HG03460 (cell line): ENCODE measurements around the gene WDR48.

ENCODE experiments used
- ATAC-seq: cut with Tn5 transposase; IDR thresholded peaks from one replicate; pipeline ENCODE4 v1.9.1; 2021; ENCODE audit not compliant: unreplicated experiment

WDR48 gene

GRCh38 chr3:39062180-39062579, 10.4 kb downstream of the WDR48 start:
- ATAC-seq: no peak

DNA sequence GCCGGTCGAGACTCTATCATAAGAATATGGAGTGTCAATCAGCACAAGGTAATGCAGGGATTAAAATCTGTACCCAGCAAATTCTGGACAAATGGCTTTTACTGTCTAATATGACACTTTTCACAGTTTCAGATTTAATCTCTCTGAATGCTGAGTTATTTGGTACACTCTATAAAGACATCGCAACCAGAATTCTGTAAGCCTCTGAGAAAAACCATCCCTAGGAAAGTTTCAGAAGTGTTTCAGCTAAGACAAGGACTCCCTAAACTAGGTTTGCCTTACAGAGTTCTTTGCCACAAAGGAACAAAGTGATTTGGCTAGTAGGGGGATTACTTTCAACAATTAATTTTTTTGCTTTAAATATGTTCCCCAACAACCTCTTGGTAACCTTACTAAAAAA, 11.3 kb downstream of the WDR48 start:
- no peak for ATAC-seq

DNA sequence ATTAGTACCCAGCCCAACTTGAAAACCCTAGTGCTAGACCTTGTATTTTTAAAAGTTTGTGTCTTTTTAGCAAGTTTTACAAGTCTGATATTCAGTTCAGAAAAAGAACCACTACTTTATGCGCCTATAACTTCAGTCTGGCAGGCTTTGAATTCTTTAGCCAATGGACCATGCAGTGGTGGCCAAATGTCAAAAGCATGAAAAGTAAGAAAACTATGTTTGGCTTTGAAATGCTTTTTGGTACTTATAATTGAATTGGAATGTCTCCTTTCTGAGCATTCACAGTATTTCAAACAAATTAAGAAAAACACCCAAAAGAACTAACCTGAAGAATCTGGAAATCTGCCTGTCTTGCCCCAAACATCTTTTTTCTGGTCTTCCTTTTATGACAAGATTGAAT, 12.8 kb downstream of the WDR48 start:
- no peak for ATAC-seq

DNA sequence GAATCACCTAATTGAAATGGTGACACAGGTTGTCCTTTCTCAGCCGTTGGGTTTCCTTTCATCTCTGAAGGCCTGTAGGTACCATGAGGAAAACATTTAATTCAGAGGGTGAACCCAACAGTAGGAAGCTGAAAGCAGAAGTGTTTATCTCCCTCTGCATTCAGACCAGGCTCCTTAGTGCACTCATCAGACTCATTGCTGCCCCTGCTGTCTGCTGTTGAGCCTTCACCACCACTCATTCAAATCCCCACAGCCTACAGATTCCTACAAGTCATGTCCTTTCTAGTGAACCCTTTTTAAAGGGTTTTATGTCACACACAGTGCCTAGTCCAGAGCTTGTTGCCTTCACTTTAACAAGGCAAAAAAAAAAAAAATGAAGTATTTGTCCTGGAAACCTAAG, 13.4 kb downstream of the WDR48 start:
- ATAC-seq: peak; percentile 97

DNA sequence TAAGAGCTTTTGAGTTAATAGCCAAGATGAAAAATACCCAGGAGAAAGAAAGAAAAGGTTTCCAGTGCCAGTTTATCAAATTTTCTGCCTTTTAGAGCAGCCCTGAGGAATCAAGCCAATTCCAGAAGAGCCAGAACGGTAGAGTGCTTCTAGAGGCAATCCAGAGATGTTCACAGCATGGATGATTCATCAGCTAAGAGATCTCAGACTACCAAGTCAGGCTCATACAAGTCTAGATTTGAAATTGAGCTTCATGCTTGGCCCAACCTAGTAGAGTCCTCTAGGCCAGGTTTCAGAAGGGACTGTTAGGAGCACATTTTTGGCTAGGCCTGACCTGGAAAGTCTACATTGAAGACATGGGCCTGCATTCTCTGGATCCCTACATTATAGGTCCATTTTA, 15.5 kb downstream of the WDR48 start:
- no peak for ATAC-seq

GRCh38 chr3:39068556-39068955, 16.7 kb downstream of the WDR48 start:
- no peak for ATAC-seq

DNA sequence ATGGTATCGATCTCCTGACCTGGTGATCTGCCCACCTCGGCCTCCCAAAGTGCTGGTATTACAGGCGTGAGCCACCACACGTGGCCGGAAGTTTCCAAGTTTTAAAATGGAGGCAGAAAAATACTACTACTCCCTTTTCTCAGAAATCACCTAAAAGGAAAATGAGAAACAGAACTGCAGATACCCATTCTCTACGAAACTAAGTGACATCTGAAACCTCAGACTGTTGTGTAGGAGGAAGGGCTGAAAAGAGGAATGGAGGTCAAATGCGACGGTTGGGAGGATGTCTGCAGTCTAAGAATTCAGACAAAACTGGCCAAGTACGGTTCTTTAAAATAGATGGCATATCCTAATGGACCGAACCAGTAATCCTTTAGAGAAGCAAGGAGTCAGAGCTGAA, 24.1 kb downstream of the WDR48 start:
- ATAC-seq: no peak

GRCh38 chr3:39079530-39079929, 27.7 kb downstream of the WDR48 start:
- no peak for ATAC-seq

DNA sequence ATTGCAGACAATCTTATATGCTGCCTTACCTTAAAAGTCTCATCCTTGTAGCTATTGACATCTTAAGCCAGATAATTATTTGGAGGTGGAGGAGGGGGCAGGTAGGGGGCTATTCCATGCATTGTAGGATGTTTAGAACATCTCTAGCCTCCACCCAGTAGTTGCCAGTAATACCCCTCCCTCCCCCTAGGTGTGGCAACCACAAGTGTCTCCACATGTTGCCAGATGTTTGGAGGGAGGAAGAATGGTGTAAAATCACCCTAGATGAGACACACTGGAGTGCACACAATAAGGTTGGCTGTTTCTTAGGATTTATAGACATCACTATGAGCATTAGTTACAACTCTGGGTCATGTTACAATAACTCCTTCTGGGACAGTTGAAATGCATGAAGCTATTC, 28.2 kb downstream of the WDR48 start:
- ATAC-seq: no peak

GRCh38 chr3:39082666-39083313, 31.0 kb downstream of the WDR48 start:
- ATAC-seq: no peak

GRCh38 chr3:39086144-39086543, 34.3 kb downstream of the WDR48 start:
- ATAC-seq: no peak

DNA sequence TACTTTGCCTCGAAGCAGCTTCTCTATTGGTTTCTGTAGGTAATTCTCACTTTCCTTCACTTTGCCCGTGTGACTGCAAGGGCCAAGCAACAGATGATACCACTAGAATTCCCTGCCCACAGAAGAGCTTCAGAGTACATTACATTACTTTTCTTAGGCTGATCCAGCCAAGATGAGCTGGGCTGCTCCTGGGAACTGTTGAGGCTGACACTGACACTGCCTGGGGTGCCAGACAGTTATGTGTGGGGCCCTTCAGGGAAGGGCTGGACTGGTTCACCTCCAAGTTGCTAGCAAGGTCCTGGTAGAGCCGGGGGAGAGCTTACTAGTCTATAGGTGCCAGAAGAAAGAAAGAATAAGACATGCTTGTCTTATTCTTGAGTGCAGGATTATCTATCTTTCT, 36.6 kb downstream of the WDR48 start:
- no peak for ATAC-seq

DNA sequence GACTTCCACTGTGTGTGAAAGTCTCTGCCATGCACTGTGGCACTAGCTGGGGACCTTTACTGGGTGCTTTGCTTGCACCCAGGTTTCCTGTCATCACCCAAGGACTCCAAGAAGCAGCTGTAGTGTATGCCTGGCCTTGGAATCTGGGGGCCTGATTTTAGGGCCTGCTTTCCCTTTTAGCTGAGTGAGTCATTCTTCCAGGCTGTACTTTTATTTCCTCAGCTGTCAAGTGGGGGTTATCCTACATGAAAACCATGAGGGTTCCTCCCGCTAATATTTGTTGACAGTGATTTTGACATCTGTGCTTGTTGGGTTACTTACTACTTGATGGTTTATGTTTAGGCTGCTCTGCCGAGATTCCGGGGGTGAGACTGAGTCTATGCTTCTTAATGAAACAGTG, 37.1 kb downstream of the WDR48 start:
- ATAC-seq: no peak

GRCh38 chr3:39090922-39091321, 39.1 kb downstream of the WDR48 start:
- no peak for ATAC-seq

DNA sequence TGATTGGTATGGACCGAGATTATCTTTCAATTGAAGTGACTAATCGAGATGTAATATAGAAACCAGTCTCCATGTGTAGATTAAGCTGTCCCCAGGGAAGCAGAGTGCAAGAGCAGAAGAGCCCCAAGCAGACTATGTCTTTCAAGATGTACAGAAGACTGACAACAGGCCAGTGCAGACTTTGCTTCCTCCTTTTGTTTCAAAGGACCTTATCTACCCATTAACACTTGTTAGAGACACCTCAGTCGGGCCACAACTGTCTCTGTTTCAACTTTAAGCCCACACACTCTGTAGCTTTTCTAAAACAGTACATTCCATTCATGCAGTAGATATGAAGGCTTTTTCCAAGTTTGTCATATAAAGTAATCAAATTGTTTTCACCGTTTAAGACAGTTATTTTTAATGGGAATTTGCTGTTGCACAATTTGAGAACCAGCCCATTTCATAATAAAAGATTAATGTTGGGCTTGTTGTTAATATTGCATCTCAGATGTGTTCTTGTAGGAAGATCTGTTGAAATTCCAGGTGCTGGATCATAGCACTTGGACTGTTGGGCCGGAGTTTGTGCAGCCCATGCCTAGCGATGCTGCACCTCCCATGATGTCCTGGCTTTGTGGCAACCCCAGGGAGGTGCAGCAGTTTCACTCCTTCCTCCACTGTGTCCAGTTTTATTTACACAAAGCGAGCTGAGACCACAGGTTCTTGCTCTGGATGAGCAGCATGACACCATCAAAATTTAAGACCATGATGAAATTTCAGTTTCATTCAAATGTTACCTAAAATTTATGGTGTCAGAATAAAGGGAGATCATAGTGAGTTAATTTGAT, 43.2 kb downstream of the WDR48 start:
- ATAC-seq: no peak

GRCh38 chr3:39095778-39096177, 44.0 kb downstream of the WDR48 start:
- ATAC-seq: no peak

DNA sequence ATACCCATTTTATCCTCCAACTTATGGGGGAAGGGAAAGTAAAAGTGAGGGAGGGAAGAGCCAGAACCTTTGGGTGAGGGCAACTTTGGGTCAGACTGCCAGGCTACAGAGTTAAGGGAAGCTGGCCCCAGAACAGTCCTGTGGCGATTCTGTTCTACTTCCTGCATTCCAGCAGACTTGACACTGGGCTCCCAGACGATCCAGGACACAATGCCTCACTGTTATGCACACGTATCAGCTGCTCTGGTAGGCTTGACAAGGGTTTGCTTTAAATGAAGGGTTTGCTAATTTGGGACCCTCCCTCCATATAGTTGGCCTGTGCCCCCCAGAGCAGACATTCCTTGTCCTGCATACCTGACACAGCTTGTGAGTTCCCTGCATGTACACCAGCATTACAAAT, 45.0 kb downstream of the WDR48 start:
- ATAC-seq: no peak

DNA sequence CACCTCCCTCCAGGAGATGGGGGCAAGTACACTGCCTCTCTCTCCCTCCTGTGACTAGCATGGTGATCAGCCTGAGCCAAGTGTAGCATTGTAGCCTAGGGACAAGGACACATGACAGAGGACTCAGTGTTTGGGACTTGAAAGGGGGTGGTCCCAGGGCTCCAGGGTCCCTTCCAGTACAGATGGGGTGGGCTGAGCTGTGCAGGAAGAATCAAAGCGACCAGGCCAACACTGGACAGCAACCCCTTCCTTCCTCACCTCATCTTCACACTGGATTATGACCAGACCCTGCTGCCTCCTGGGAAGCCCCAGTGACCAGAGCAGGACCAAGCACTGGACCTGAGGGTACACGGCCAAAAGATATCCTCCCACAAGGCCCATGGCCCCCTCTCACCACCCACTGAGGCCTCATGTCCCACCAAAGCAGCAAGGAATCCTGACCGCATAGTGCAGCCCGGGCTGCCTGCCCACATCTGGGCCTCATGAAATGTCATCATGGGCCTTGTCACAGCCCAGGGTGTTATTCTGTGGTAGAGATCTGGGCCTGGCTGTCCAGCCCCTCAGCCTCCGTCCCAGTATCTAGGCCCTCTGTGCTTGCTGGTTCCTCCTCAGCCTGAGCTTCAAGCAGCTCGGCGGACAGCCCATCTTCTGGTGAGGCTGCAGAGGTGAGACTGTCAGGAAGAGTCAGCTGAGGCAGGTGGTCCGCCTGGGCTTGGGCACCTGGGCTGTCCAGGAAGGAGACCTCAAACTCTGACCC, 46.1 kb downstream of the WDR48 start:
- ATAC-seq: no peak

- no peak for ATAC-seq
Observed at GRCh38 chr3:39098473-39099000, 46.7 kb downstream of the WDR48 start.

- ATAC-seq: no peak
Observed at GRCh38 chr3:39099242-39099641, 47.4 kb downstream of the WDR48 start.

DNA sequence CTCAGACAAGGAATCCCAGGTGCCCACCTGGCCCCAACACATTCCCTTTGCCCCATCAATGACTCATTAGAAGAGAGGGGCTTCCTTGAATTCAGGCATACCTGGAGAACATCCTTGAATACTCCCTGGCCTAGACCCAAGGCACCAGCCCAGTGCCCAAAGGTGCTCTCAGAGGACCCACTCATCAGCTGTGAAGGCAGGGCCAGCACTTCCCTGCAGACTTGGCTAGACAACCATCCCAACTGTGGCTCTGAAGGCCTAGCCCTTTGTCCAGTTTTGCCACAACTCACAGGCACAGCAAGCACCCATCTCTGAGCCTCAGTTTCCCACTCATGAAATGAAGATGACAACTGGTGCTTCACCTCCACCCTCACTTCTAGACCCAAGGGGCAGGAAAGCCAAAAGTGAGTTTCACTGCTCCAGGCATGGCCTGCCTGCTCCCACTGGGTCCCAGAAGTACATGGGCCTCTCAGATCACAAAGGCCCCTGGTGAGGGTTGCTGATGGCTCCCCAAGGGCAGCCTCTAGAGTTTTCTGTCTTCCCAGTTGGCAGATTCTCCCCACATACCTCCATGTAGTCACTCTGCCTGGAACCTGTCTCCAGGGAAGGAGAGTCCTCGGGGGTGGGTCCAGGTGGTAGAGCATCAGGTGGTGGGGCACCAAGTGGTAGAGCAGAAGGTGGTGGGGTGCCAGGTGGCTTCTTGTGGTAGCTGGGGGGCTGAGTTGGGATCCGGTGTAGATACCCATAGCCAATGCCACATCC, 48.1 kb downstream of the WDR48 start:
- no peak for ATAC-seq
